Upper lobe of left lung (tissue), 4 donors: ENCODE measurements around the gene GET4.
A peak's percentile ranks its signal among the peaks of the same experiment; 100 is the strongest.

Source experiments
- CTCF ChIP-seq, 6 experiments: fragments of 450-650 bp in 4 of 6; fragments of 200-600 bp in 2 of 6; sonication (generic) in 2 of 6; IDR thresholded peaks; one replicate each; pipeline ENCODE4 v1.5.1; 2016 to 2019; ENCODE audit warnings: antibody characterized with exemption in 6 of 6
- EP300 ChIP-seq, 4 donors: sonication (generic); formaldehyde crosslinking; IDR thresholded peaks; one replicate each; pipeline ENCODE4 v1.5.1; 2017; ENCODE audit warnings: antibody characterized with exemption in 4 of 4, control low read depth in 2 of 4
- POLR2A ChIP-seq, 4 donors: fragments of 450-650 bp; IDR thresholded peaks; one replicate each; pipeline ENCODE4 v1.5.1; 2016 to 2017; ENCODE audit warnings: antibody characterized with exemption in 4 of 4, mild to moderate bottlenecking in 2 of 4
- POLR2AphosphoS5 ChIP-seq, 2 donors: sonication (generic); formaldehyde crosslinking; IDR thresholded peaks; one replicate each; pipeline ENCODE4 v1.5.1; 2017; ENCODE audit warnings: antibody characterized with exemption in 2 of 2

GRCh38 chr7:895451-896052 is 19.2 kb downstream of the GET4 start:
- peak in 1 of 6 experiments; percentile 17 for TF ChIP-seq CTCF (IDR thresholded peaks at IDR 0.05)
- TF ChIP-seq EP300 (IDR thresholded peaks at IDR 0.05), result no peak
- TF ChIP-seq POLR2A (IDR thresholded peaks at IDR 0.05), result no peak
- no peak for TF ChIP-seq POLR2AphosphoS5 (IDR thresholded peaks at IDR 0.05)
